Activated CD4-positive, alpha-beta T cell treated with anti-CD3 and anti-CD28 coated beads, Interleukin-2, amount 10 ng/mL, durations not matched to agents 7 days and 5 days (primary cell): ENCODE data around the gene ACTA1. TPM values are rescaled to one million over a fixed set of nuclear protein-coding genes. Genes with fewer than 3 reads are reported as not detected.
"Not testable (repeated sequence)": the region's sequence is repeated elsewhere in the genome, so short reads cannot be mapped to it uniquely, and the experiment has no call there.

Experiments
- CTCF ChIA-PET: fragments of 350-600 bp; sonication (Branson Sonifier 250); formaldehyde crosslinking; loops from one replicate; lab custom pipeline; 2021; ENCODE audit warnings: antibody characterized with exemption; lab: Charles Lee
- POLR2A ChIA-PET: fragments of 350-600 bp; sonication (Branson Sonifier 250); formaldehyde crosslinking; loops from one replicate; lab custom pipeline; 2021; ENCODE audit warnings: antibody characterized with exemption; lab: Charles Lee
- DNase-seq: peaks from one replicate; pipeline ENCODE4 v3.0.0-alpha.2; 2020
- H3K27ac Mint-ChIP-seq: one replicate; pipeline ENCODE4 v1.8.0; 2021; ENCODE audit warnings: mild to moderate bottlenecking, moderate library complexity, mixed read lengths
- H3K27me3 Mint-ChIP-seq: one replicate; pipeline ENCODE4 v1.8.0; 2021; ENCODE audit warnings: mixed read lengths
- H3K36me3 Mint-ChIP-seq: one replicate; pipeline ENCODE4 v1.8.0; 2021; ENCODE audit warnings: low read depth, mixed read lengths
- H3K4me1 Mint-ChIP-seq: one replicate; pipeline ENCODE4 v1.8.0; 2021; ENCODE audit warnings: mixed read lengths
- H3K4me3 Mint-ChIP-seq: one replicate; pipeline ENCODE4 v1.8.0; 2021; ENCODE audit warnings: mild to moderate bottlenecking, moderate library complexity, mixed read lengths
- H3K9me3 Mint-ChIP-seq: one replicate; pipeline ENCODE4 v1.8.0; 2021; ENCODE audit warnings: mixed read lengths
- total RNA-seq, 2 experiments: library from RNA; stranded (reverse); gene quantifications; one replicate each; pipeline ENCODE4 v1.2.3, GENCODE V29; 2021

Gene ACTA1
- total RNA-seq, 2 experiments from 2014 or later, result not detected

GRCh38 chr1:229402329-229402728 lies 31.6 kb downstream of the ACTA1 start:
- DNase-seq, POLR2A ChIA-PET, H3K9me3 Mint-ChIP-seq, H3K36me3 Mint-ChIP-seq, H3K27ac Mint-ChIP-seq, H3K4me3 Mint-ChIP-seq, H3K4me1 Mint-ChIP-seq: not testable (repeated sequence)
- CTCF ChIA-PET, result interaction anchor here (0.6 kb wide), 2 partner anchors 47 to 119 kb away, joined by 3 read pairs; no protein-coding TSS in a partner anchor
- H3K27me3 Mint-ChIP-seq, result peaks cover 56% of the 10 kb centered on the region

- Mint-ChIP-seq H3K27ac (no peak overlapping the region), H3K4me1 (peaks cover 5% of the 10 kb centered on the region), H3K4me3 (no peak overlapping the region), H3K27me3 (peaks cover 42% of the 10 kb centered on the region), H3K36me3 (no peaks in the 10 kb centered on the region), H3K9me3 (no peaks in the 10 kb centered on the region)
- ChIA-PET CTCF (interaction anchor here (1.1 kb wide), 1 partner anchor 13 kb away, joined by 3 read pairs; no protein-coding TSS in a partner anchor), POLR2A (no interaction called here)
- no peak for DNase-seq
Measured at GRCh38 chr1:229397762-229398161, 36.1 kb downstream of the ACTA1 start.

GRCh38 chr1:229396585-229397206 lies 37.2 kb downstream of the ACTA1 start:
- ChIA-PET CTCF (interaction anchor here (0.7 to 1.4 kb wide), 3 partner anchors 10 to 105 kb away, joined by 3 to 4 read pairs (median 3); no protein-coding TSS in a partner anchor), POLR2A (no interaction called here)
- no peak for DNase-seq
- Mint-ChIP-seq H3K36me3 (no peaks in the 10 kb centered on the region), H3K27me3 (peaks cover 39% of the 10 kb centered on the region), H3K4me1 (peaks cover 5% of the 10 kb centered on the region), H3K9me3 (no peaks in the 10 kb centered on the region), H3K4me3 (no peak overlapping the region), H3K27ac (no peak overlapping the region)

GRCh38 chr1:229394517-229394916 lies 39.4 kb downstream of the ACTA1 start:
- H3K4me3 Mint-ChIP-seq, H3K36me3 Mint-ChIP-seq, H3K4me1 Mint-ChIP-seq, H3K9me3 Mint-ChIP-seq, DNase-seq, H3K27ac Mint-ChIP-seq, CTCF ChIA-PET, POLR2A ChIA-PET: not testable (repeated sequence)
- H3K27me3 Mint-ChIP-seq, result peaks cover 31% of the 10 kb centered on the region

- H3K36me3 Mint-ChIP-seq, result no peaks in the 10 kb centered on the region
- H3K27me3 Mint-ChIP-seq, result peaks cover 22% of the 10 kb centered on the region
- no peaks in the 10 kb centered on the region for H3K9me3 Mint-ChIP-seq
- POLR2A ChIA-PET, result no interaction called here
- CTCF ChIA-PET, result no interaction called here
- no peak overlapping the region for H3K27ac Mint-ChIP-seq
- no peak for DNase-seq
- no peak overlapping the region for H3K4me3 Mint-ChIP-seq
- H3K4me1 Mint-ChIP-seq, result peaks cover 4% of the 10 kb centered on the region
Measured at GRCh38 chr1:229392936-229393335, 41.0 kb downstream of the ACTA1 start.

GRCh38 chr1:229390130-229390529 lies 43.8 kb downstream of the ACTA1 start:
- ChIA-PET POLR2A (no interaction called here), CTCF (no interaction called here)
- H3K4me3 Mint-ChIP-seq, result no peak overlapping the region

GRCh38 chr1:229388897-229389580 lies 44.9 kb downstream of the ACTA1 start:
- no peaks in the 10 kb centered on the region for H3K9me3 Mint-ChIP-seq
- no peaks in the 10 kb centered on the region for H3K36me3 Mint-ChIP-seq
- no peak overlapping the region for H3K27ac Mint-ChIP-seq
- CTCF ChIA-PET, result interaction anchor here (1.0 kb wide), 1 partner anchor 18 kb away, joined by 3 read pairs; no protein-coding TSS in a partner anchor
- DNase-seq, result no peak
- POLR2A ChIA-PET, result no interaction called here
- H3K27me3 Mint-ChIP-seq, result peaks cover 13% of the 10 kb centered on the region
- no peaks in the 10 kb centered on the region for H3K4me1 Mint-ChIP-seq
- no peak overlapping the region for H3K4me3 Mint-ChIP-seq

More at GRCh38 chr1:229390130-229390529, 43.8 kb downstream of the ACTA1 start:
- no peak for DNase-seq
- Mint-ChIP-seq H3K9me3 (no peaks in the 10 kb centered on the region), H3K27ac (no peak overlapping the region), H3K27me3 (peaks cover 19% of the 10 kb centered on the region), H3K4me1 (no peaks in the 10 kb centered on the region), H3K36me3 (no peaks in the 10 kb centered on the region)

GRCh38 chr1:229385853-229386456 lies 47.9 kb downstream of the ACTA1 start:
- Mint-ChIP-seq H3K4me1 (no peaks in the 10 kb centered on the region), H3K36me3 (no peaks in the 10 kb centered on the region), H3K27me3 (peaks cover 7% of the 10 kb centered on the region), H3K4me3 (no peak overlapping the region), H3K9me3 (no peaks in the 10 kb centered on the region), H3K27ac (no peak overlapping the region)
- no peak for DNase-seq
- ChIA-PET CTCF (interaction anchor here (1.0 to 1.4 kb wide), 2 partner anchors 8 to 20 kb away, joined by 3 to 4 read pairs; no protein-coding TSS in a partner anchor), POLR2A (no interaction called here)

- H3K4me3 Mint-ChIP-seq, result no peak overlapping the region
- no peak overlapping the region for H3K27ac Mint-ChIP-seq
- H3K9me3 Mint-ChIP-seq, result no peaks in the 10 kb centered on the region
- H3K4me1 Mint-ChIP-seq, result no peaks in the 10 kb centered on the region
- POLR2A ChIA-PET, result no interaction called here
- H3K36me3 Mint-ChIP-seq, result no peaks in the 10 kb centered on the region
- CTCF ChIA-PET, result no interaction called here
- DNase-seq, result no peak
- H3K27me3 Mint-ChIP-seq, result peaks cover 7% of the 10 kb centered on the region
Measured at GRCh38 chr1:229384822-229385221, 49.1 kb downstream of the ACTA1 start.

GRCh38 chr1:229383961-229384360 lies 49.9 kb downstream of the ACTA1 start:
- DNase-seq, result no peak
- H3K36me3 Mint-ChIP-seq, result no peaks in the 10 kb centered on the region
- no peaks in the 10 kb centered on the region for H3K4me1 Mint-ChIP-seq
- H3K27me3 Mint-ChIP-seq, result peaks cover 6% of the 10 kb centered on the region
- no peaks in the 10 kb centered on the region for H3K9me3 Mint-ChIP-seq
- CTCF ChIA-PET, result no interaction called here
- POLR2A ChIA-PET, result no interaction called here
- no peak overlapping the region for H3K27ac Mint-ChIP-seq
- H3K4me3 Mint-ChIP-seq, result no peak overlapping the region

- H3K4me1 Mint-ChIP-seq, result no peaks in the 10 kb centered on the region
- H3K36me3 Mint-ChIP-seq, result no peaks in the 10 kb centered on the region
- DNase-seq, result no peak
- H3K4me3 Mint-ChIP-seq, result no peak overlapping the region
- no peaks in the 10 kb centered on the region for H3K9me3 Mint-ChIP-seq
- ChIA-PET CTCF (no interaction called here), POLR2A (interaction anchor here (0.5 kb wide), 1 partner anchor 39 kb away, joined by 3 read pairs; no protein-coding TSS in a partner anchor)
- H3K27ac Mint-ChIP-seq, result no peak overlapping the region
- peaks cover 5% of the 10 kb centered on the region for H3K27me3 Mint-ChIP-seq
Measured at GRCh38 chr1:229383188-229383587, 50.7 kb downstream of the ACTA1 start.
